HG02798 (cell line): Measurements from ENCODE around the gene CATSPERD.
"Not testable (repeated sequence)": the region's sequence is repeated elsewhere in the genome, so short reads cannot be mapped to it uniquely, and the experiment has no call there.

Experiments used
- ATAC-seq: cut with Tn5 transposase; IDR thresholded peaks from one replicate; pipeline ENCODE4 v1.9.1; 2021; ENCODE audit warnings: mild to moderate bottlenecking; ENCODE audit not compliant: unreplicated experiment, poor library complexity

Gene CATSPERD

GRCh38 chr19:5697890-5698634, 22.4 kb upstream of the CATSPERD start:
- no peak for ATAC-seq

- no peak for ATAC-seq
These were observed 21.6 kb upstream of the CATSPERD start for GRCh38 chr19:5698635-5699422.

DNA sequence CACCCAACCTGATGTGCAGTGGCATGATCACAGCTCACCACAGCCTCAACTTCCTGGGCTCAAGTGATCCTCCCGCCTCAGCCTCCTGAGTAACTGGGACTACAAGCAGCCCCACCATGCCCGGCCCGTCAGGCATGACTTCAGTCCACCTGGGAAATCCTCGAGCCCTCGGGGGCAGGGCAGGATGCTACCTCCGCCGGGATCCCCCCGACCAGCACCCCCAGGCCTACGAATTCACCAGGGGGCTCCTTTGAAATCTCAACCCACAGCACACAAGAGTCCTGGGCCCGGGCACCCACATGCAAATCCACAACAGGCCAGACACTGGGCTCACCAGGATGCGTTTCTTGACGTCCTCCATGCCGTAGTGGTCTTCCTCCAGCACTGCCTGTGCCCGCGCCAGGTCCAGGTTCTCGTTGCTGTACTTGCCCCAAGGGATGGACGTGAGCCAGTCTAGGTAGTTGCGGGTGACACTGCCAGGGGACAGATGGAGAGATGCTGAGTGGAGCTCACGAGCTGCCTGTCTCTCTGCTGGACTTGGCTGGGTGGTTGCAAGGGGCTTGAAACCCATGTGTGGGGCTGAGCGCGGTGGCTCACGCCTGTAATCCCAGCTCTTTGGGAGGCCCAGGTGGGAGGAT, 19.9 kb upstream of the CATSPERD start:
- ATAC-seq = no peak

- ATAC-seq = not testable (repeated sequence)
These were observed 18.4 kb upstream of the CATSPERD start for GRCh38 chr19:5702053-5702410.

- ATAC-seq = no peak
These were observed 16.3 kb upstream of the CATSPERD start for GRCh38 chr19:5703819-5704818.

DNA sequence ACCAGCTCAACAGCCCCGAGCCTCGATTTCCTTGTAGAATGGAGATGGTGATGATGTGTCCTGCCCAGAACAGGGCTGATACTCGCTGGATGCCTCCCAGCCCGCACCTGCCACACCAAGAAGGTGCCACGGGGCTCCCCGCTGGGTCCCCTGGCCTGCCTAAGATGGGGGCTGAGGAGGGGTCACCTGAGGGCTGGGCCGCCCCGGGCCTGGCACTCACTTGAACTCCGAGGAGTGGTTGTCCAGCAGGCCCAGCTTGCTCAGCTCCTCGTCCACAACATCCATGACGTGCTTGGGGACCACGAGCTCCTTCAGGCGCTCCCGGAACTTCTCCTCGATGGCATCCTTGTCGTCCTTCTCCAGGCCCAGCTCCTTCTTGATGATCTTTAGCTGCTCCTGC, 14.9 kb upstream of the CATSPERD start:
- ATAC-seq = no peak

GRCh38 chr19:5706876-5707573, 13.4 kb upstream of the CATSPERD start:
- no peak for ATAC-seq

DNA sequence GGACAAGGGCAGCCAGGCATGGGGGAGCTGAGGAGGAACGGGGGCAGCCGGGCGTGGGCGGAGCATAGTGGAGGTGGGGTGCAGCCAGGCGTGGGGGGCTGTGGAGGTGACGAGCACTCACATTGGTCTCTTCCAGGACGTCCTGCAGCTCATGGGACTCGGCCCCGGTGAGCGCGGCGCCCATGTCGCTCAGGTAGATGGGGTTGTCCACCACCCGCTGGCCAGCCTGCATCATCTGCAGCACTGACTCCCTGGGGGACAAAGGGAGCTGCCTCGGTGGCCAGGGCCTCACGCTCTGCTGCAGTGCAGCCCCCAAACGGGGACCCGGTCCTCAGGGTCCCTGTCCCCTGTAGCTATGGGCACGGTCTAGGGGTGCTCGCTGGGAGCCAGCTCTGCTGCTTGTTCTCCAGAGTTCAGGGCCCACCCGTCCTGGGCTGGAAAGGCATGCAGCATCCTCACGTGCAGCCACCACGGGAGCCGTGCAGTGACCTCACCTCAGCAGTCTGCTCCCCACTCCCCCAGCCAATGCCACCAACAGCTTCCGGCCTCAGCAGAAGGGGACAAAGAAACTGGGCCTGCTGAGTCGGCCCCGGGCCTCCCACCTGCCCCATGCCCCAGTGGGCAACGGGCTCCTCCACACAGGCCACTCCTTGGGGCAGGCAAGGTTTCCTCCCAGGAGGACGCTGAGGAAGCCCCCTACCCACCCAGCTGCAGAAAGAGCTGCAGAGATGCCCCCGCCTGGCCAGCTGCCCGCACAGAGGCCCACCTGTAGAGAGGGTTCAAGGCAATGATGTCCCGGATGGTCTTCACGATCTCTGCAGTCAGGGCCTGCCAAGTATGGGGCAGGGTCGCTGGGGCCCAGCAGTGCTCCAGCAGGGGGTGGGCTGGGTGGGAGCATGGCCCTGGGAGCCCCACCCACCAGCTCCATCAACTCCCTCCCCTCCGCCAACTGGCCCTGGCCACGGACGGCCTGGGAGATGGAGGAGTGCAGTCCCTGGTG, 12.6 kb upstream of the CATSPERD start:
- ATAC-seq = no peak

- ATAC-seq = no peak
These were observed 9.4 kb upstream of the CATSPERD start for GRCh38 chr19:5711025-5711424.

- ATAC-seq = no peak
These were observed 8.7 kb upstream of the CATSPERD start for GRCh38 chr19:5711713-5712161.

DNA sequence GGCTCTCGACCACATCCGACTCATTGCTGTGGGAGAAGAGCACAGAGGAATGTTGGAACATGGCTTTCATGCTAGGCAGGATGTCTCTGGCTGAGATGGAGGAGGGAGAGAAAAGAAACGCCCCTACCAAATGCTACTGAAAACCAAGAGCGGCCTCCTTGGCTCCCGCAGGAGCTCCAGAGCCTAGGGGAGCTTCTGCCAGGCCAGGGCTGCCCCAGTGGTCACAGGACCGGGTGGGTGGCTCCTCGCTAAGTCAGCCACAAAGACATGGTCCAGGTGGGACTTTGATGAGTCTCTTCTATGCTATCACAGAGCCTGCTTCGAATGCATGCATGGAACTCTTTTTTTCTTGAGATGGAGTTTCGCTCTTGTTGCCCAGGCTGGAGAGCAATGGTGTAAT, 7.2 kb upstream of the CATSPERD start:
- no peak for ATAC-seq

DNA sequence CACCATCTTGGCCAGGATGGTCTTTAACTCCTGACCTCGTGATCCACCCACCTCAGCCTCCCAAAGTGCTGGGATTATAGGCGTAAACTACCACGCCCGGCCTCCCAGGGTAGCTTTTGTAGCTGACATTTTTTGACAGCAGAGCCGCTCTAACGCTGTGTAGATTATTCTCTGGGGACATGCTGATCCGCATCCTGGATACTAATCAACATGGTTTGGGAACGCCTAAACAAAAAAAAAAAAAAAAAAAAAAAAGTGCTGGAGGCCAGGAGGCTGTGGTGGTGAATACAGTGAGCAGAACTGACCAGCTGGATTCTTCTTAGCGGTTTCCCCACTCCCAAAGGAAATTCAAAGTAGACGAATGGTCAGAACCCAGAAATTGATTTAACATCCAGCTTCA, 5.6 kb upstream of the CATSPERD start:
- no peak for ATAC-seq

- no peak for ATAC-seq
These were observed 3.1 kb upstream of the CATSPERD start for GRCh38 chr19:5717215-5717935.

- no peak for ATAC-seq
These were observed 2.3 kb upstream of the CATSPERD start for GRCh38 chr19:5718037-5718578.

DNA sequence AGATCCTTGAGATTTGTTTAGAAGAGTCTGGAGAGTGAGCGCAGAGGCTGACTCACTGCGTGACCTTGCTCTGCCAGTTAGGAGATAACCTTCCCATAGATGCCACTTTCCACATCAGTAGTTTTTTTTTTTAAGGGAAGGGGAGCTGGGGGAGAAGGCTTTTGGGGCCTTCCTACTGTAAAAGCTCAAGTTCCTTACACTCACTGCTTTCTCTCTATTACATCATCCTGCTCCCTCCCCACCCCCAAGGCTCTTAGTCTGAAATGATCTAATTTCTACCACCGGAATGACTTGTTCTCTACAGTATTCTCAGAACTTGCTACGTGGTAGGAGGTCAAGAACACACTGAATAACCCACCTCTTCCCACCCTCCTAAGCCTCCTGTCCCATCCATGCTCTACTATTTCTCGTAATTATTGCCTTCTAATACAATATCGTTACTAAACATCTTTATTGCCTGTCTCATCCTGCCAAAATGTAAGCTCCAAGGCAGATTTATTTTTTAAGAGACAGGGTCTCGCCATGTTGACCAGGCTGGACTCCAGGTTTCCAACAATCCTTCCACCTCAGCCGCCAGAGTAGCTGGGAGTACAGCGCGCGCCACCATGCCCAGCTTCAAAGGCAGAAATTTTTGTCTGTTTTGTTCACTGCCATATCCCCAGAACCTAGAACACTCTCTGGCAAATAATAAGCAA, 1.7 kb upstream of the CATSPERD start:
- no peak for ATAC-seq

GRCh38 chr19:5719274-5719960, 1.0 kb upstream of the CATSPERD start:
- ATAC-seq = no peak
